ENCODE measurements around the gene KIF3A.
A peak's percentile ranks its signal among the peaks of the same experiment; 100 is the strongest.

KIF3A gene

DNA sequence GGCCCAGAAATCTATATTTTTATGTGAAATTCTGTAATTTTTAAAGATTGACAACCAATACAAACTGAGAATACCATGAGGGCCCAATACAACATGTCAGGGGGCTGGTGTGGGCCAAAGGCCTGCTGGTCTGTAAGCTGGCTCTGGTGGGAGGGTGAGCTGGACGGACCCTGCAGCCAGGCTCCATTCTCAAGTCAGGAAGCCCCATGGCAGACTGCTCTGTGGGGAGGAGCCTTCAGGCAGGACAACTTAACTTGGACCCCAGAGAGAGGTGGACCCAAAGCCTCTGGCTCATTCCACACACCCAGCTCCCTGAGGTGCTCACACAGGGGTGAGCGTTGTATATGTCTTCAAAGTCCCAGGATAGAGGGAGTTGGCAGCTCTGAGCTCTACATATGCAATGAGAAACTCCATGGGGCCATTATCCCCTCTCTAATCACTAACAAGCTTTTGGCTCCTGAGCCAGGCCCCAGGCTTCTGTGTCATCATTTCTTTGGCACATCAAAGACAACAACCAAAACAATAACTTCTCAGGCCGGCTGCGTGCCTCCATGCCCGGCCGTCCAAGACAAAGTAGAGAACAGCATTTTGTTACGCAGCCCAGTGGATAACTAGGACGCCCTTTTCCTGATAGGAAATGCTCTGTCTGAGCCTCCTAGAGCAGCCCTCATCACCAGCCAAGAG lies 33.3 kb upstream of the KIF3A start:
- DNase-seq = no peak

- no peak for DNase-seq
These were observed 31.1 kb upstream of the KIF3A start for GRCh38 chr5:132768485-132768868.

GRCh38 chr5:132767150-132767549 lies 29.8 kb upstream of the KIF3A start:
- DNase-seq = no peak

DNA sequence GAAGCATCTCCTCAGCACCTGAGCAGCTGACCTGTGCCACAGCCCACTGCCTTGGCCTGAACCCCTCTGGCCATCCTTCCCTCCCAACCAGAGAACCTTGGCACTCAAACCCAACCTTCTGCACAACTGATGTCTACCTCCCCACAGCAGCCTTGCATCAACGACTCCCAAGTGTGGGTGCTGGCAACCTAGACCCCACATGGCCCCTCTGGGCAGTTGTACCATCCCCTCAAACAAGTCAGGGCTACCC lies 29.4 kb upstream of the KIF3A start:
- no peak for DNase-seq

- DNase-seq = no peak
These were observed 28.9 kb upstream of the KIF3A start for GRCh38 chr5:132766020-132766805.

DNA sequence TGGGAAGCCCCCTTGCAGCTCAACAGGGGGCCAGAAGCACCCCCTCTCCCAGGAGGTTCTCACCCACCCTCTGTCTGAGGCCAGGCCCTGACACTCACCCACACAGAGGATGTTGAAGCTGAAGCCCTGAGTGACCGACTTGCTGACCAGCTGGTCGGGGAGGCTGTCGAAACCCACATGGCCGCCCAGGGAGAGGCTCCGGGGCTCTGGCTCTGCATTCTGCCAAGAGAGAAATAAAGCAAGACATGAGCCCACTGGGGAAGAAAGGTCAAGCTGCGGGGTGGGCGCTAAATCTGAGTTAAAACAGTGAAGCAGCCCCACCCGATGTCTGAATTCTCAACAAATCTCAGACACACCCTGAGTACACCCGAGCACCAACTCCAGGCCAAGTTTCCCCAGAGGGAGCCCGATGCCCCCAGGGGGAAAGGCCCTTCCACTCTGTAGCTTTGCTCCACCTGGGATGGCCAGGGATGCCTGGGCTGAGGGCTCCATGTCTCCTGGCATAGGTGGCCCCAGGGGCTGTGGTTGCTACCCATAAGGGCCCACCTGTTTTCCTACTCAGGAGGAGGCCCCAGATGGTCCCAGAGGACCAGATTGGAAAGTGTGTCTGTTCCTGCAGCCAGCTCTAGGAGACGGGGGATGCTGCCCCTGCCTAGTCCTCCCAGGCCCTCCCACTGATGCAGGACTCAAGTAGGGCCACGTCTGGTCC lies 28.1 kb upstream of the KIF3A start:
- DNase-seq = no peak

DNA sequence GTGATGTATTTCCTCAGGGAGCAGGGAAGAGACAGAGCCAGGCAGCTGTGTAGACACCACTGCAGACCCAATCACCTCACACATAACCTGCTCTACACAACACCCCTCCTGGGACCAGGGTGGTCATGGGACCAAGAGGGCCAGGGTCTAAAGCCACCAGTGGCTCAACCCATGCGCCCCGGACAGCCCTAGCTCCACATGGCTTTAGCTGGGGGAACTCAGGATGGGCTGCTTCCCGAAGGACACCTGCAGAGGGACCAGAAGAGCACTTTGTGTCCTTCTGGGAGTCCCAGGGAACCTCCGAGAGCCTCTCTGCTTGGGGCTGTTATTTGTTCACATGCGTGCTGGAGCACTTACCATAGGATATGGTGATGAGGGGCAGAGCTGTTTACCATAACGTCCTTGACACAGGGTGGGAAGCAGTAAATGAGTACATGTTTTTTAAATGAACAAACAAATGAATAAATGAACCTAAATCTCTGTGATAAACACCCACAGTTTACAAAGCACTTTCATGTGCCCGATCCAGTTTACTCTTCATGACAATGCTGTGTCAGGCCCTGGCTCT lies 27.4 kb upstream of the KIF3A start:
- no peak for DNase-seq

DNA sequence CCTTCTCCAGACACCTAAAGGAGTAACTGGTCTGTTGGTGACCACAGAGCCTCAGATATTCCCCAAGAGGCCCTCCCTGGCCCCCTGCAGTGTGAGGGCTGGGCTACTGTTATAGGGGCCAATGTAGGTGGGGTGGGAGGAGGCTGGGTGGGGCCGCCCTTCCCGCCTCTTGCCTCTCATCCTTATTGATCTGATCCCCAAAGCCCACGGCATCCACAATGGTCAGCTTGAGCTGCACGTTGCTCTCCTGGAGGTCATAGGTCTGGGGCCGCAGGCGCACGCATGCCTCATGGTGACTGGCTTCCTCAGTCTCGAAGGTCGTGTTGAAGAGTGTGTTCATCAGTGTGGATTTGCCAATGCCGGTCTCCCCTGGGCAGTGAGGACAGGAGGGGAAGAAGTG lies 26.7 kb upstream of the KIF3A start:
- no peak for DNase-seq

DNA sequence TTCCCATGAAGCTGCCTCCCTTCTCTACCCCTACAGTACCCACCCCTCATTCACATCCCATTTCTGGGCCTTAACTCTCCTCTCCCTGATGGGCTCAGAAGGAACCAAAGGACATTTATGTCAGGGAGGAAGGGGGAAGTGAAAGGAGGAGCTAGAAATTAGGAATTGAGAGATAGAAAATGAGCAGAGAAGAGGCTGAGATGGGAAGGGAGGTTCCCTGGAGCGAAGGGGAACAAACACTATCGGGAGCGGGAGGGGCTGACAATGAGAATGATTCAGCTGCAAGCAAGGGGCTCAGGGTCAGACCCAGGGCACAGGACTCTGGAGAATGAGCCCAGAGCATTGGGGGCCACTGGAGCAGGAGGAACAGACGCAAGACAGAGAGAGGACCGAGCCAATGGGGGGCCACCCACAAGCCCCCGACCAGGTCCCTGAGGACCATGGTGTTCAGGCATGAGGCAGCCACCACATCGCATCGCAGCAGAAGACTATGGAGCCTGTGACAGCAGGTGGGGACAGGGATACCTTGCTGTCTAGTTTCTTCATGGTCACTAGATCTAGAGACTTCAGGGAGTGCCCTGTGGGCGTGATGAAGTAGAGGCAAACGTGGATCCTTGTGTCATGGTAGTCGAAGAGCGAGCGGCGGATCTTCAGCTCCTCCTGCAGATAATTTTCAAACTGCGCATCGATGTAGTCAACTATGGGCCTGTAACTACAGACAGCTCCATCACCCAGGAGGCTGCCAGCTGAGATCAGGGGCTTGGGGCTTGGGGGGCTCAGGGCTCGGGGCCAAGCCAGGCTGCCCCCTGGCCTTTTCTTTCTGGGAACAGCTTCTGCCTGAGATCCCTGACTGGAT lies 26.1 kb upstream of the KIF3A start:
- DNase-seq = no peak

GRCh38 chr5:132762246-132763000 lies 25.1 kb upstream of the KIF3A start:
- no peak for DNase-seq

DNA sequence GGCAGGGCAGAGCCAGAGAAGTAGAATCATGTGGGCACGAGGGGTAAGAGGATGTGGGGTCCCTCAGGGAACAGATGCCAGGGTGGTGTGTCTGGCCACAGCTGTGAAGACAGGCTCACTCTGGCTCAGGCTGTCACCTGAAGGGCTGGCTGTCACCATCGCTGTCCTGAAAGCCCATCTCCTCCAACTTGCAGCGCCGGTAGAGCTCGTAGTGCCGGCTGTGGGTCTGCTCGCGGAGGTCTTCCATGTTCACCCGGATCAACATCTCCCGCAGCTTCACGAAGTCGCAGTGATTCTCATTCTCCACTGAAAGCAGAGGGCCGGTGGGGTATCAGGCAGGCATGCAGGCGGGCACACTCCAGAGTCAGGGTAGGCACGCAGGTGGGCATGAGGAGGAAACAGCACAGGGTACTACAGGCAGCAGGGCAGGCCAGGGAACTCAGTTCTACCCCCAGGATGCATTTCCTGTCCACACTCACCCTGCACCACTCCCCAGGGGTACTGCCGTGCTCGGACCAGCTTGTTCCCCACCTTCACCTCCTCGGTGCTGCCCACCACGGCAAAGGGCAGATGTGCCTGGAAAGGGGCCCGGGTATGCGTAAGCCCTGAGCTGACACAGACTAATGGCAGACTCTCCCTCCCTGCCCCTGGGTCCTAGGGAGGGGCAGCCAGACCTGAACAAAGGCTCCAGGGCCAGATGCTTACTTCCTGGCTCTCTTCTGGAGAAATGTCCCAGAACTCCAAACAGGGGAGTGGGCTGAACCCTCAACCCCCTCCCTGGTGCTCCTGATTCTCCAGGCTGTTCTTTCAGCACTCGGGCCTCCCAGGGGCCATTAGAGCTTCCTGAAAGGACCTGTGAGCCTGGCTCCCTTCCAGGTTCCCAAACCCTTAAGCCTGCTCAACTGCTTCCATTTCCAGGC lies 24.2 kb upstream of the KIF3A start:
- DNase-seq = no peak

- DNase-seq = no peak
These were observed 23.4 kb upstream of the KIF3A start for GRCh38 chr5:132760601-132761317.

- DNase-seq = no peak
These were observed 22.7 kb upstream of the KIF3A start for GRCh38 chr5:132760049-132760420.

- DNase-seq = no peak
These were observed 22.0 kb upstream of the KIF3A start for GRCh38 chr5:132759114-132760048.

DNA sequence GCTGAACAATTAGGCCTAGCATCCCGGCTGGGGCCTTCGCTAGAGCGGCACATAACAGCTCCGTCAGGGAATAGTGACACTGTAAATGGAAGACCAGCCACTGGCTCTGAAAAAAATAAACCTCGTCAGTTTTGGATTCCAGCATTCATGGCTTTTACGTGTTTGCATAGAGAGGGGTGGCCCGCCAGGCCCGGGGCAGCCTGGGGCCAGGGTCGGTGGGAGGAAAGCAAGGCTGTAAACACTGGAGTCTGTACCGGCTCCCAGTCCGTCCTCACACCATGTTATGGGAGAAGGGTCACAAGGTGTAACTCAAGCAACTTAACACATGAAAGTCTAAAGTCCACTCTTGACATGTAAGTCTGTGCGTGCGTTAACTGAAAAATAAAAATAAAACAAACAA lies 21.1 kb upstream of the KIF3A start:
- no peak for DNase-seq

GRCh38 chr5:132756542-132756941 lies 19.2 kb upstream of the KIF3A start:
- no peak for DNase-seq

DNA sequence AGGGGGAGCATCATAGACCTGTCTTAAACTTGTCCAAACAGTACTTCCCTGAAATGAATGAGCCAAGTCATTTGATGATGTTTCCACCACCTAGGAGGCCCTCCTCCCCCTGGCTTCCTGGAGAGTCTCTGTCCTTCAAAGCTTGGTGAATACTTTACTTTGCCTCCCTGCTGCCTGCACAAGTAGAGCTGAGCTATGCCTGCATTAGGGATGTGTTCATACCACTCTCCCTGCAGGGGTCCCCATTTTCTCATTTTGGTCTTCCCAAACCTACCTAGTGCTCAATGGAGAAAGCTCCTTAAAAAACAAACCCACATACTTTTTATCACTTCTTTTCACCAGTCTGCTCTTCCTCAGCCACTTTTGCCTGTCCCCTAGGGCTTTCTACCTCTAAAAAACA lies 17.6 kb upstream of the KIF3A start:
- DNase-seq = peak; percentile 41

DNA sequence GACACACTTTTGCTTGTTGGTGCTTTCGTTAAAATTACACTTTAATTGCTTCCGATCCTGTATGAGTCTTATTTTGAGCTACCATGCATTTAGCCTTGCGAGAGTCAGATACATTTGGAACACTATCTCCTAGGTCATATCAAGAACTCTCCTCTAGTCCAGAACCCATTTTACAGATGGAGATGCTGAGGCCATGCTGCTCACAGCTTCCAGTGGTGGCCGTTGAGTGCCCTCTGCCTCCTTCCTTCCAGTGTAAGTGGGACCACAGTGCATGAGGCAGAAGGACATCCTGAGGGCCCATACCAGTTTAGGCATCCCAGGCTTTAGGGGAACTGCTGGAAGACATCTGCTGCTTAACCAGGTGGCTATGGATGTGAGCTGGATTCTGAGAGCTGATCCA lies 16.8 kb upstream of the KIF3A start:
- DNase-seq = no peak

All from fibroblast of skin of abdomen (primary cell).